ENCODE results near the gene MYCBPAP. TPM values are rescaled to one million over a fixed set of nuclear protein-coding genes. Genes with fewer than 3 reads are reported as not detected.
A peak's percentile ranks its signal among the peaks of the same experiment; 100 is the strongest.

MYCBPAP gene
- total RNA-seq, 1 experiment from 2014 or later: not detected

DNA sequence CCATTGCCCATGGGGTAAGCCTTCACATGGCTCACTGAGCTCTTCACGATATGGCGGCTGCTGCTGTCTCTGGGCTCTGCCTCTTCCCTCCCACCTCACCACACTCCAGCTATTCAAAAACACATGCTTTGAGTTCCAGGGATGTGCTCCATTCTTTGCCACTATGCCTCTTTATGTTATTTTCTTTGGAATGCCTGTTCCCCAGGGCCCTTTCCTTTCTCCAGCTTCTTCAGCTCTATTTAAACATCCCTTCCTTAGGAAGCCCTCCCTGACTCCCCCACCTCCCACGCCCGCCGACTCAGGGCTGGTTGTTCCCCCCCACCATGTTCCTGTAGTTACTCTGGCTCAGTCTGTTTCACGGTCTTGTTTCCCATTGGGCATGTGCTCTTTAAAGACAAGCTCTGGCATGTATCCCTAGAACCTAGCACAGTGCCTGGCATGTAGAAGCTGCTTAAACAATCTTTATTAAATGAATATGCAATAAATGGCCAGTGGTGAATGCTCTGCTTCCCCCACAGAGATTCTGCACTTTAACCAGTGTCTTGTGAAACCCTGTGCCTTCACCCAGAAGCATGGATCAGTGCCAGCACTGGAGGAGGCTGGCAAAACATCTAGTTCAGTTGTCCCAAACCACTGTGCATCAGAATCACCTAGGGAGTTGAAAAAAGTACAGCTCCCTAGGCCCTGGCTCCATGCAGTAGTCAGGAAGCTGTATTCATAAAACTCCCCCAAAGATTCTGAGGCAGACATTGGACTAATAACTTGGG, 6.9 kb downstream of the MYCBPAP start:
- DNase-seq (ENCODE audit: low spot score): no peak

DNA sequence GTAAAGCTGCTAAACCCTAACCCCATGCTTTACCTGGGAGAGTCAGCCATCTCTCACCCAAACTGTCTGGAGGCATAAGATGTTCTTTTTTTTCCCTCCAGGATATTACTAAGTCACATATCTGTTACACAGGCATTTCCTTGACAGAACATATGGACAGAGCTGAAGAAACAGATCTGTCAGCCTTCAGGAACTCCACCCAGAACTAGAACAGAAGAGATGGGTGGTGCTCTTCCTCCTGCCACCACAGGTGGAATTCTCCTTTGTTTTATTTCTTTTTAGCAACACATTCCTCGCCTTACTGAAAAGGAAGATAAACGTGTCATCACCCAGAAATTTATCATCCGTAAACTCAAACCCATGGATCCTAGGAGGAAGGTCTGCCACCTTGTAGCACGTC, 8.8 kb downstream of the MYCBPAP start:
- DNase-seq (ENCODE audit: low spot score): no peak

DNA sequence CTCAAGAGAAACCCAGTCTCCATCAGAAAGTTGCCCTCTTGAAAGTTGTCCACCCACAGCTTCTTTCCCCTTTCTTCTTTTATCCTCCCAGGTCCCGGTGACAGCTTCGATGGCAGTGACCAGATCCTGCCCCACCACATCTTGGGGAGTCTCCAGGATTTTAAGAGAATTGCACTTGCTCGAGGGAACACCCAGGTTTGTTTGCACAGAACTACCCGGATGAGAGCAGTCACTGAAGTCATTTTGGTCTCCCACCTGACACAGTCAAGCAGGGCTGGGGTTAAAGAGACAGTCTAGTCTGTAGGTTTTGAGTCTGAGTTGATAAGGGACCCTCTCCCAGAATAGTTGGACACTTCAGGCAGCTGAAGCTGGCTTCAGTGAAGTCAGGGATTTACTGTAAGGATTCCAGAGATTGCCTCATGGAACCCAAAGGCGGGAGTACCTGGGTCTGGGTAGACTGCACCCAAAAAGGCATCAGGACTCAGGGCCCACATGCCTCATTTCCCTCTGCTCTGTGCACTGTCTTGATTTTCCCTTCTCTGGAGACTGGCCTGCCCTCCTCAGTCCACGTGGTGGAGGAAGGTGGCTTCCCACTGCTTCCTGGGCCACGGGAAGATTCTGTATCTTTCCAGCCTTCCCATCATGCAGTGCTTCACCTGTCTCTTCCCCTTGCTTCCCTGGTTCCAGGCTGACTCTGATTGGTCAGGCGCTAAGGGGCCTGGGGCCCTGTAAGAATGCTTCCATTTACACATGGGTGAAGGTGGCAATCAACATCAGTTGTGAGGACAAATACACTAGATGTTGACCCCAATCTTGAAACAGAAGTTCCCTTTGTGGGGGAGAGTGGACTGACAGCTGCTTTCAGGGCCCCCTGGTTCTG, 9.5 kb downstream of the MYCBPAP start:
- DNase-seq (ENCODE audit: low spot score): no peak

DNA sequence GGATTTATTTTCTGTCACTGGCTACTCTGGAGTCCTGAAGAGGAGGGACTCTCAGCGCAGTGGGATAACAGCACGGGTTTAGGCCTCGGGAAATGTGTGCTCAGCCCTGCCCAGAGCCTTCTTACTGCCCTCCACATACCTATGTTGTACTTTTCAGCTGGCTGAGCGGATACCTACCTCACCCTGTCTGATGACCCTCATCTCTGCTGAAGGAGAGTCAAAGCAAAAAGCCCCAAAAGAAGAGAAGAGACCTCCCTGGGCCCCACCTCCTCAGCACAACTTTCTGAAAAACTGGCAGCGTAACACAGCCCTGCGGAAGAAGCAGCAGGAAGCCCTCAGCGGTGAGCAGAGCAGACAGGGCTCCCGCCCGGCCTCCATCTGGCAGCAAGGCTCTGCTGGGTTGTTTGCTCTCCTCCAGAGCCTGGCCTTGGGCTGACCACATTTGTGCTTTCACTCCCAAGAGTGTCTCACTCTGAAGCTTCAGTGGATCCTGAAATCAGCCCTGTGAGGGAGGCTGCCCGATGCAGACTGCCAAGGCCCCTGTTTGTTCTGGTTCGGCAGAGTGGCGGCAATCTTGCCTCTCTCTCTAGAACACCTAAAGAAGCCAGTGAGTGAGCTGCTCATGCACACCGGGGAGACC, 10.3 kb downstream of the MYCBPAP start:
- DNase-seq (ENCODE audit: low spot score): no peak

DNA sequence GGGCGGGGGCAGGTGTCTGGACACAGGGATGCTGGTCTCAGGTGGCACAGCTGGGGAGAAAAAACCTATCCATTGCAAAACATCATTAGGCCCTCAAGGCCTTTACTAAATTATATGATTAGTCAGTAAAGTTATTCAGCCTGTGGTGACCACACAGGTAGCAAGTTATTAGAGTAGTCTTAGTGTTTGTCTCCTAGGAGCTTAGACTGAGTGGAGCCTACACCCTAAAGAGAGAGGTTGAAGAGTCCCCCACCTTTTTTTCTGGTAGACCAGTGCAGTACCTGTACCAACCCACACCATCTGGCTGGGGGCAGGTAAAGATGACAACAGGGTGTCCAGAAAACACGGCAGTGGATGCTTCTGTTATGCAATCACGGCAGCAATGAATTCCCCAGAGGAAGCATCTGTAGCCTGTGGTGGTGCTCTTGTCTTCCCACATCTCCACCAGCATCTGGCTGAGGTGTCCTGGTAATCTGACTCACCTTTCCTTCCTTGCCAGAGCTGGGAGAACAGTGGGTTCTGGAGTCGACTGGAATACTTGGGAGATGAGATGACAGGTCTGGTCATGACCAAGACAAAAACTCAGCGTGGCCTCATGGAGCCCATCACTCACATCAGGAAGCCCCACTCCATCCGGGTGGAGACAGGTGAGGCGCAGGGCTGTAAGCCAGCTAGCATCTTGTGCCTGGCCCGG, 11.0 kb downstream of the MYCBPAP start:
- no peak for DNase-seq (ENCODE audit: low spot score)

DNA sequence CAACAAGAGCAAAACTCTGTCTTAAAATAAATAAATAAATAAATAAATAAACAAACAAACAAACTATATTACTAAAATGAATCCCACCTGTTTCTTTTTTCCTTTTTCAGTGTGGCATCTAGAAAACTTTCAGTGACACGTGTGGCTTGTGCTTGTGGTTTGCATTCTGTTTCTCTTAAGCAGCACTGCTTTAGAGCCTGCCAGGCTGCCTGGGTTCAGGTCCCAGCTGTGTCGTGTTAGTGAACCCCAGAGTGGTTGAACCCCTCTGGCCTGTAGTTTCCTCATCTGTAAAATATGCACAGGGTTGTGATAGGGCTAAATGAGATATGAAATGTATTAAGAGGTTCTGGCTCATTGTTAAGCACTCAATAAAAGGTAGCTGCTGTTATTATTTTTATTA, 12.2 kb downstream of the MYCBPAP start:
- no peak for DNase-seq (ENCODE audit: low spot score)

DNA sequence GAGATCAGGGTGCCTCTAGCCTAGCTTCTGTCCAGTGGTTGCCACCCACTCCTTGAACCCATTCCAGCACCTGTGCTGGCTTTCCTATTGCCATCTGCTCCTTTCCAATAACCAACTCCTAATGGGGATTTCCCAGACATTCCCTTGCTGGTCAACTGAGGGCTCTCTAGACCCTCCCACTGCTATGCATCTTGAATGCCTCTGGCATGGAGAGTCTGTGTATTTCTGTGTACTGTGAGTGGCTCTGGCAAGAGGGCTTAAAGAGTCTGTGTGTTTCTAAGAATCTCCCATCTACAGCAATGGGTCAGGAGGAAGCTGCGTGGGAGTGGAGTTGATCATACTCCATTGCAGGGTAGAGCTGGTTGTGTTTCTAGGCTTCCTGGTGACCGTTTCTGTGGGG, 13.3 kb downstream of the MYCBPAP start:
- DNase-seq (ENCODE audit: low spot score): no peak

DNA sequence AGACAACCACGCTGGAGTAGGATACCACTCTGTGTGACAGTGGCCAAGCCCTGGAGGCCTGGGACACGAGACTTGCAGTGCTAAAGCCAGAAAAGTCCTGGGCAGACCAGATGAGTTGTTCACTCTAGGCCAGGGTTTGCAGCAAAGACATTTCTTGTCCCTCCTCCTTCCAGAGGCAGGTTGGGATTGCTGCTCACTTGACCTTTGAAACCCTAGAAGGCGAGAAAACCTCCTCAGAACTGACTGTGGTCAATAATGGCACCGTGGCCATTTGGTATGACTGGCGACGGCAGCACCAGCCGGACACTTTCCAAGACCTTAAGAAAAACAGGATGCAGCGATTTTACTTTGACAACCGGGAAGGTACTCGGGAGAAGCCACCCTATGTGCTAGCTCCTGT, 14.5 kb downstream of the MYCBPAP start:
- no peak for DNase-seq (ENCODE audit: low spot score)

DNA sequence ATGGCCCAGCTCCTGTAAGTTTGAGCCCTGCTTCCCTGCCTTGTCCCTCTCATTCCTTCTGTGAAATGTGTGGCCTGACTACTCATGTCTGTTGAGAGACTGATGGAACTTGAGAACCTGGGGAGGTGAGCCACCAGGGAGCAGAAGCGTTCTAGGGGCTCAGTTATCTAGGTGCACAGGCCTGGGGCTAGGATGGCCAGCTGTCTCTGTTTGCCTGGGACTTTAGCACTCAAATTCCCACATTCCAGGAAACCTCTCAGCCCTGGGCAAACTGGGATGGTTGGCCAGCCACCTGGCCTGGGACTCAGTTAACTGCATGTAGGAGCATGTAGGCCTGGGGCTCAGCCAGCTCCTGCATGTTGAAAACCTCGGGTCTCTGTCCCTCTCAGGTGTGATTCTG, 15.0 kb downstream of the MYCBPAP start:
- DNase-seq (ENCODE audit: low spot score): no peak

DNA sequence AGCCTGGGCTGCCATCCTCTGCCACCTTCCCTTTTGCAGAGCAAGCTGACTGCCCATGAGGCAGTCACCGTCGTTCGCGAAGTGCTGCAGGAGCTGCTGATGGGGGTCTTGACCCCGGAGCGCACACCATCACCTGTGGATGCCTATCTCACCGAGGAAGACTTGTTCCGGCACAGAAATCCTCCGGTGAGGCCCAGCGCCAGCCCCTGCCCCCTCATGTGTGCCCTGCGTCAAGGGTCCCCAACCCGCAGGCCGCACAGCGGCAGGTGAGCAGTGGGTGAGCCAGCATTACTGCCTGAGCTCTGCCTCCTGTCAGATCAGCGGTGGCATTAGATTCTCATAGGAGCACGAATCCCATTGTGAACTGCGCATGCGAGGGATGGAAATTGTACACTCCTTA, 16.6 kb downstream of the MYCBPAP start:
- no peak for DNase-seq (ENCODE audit: low spot score)

DNA sequence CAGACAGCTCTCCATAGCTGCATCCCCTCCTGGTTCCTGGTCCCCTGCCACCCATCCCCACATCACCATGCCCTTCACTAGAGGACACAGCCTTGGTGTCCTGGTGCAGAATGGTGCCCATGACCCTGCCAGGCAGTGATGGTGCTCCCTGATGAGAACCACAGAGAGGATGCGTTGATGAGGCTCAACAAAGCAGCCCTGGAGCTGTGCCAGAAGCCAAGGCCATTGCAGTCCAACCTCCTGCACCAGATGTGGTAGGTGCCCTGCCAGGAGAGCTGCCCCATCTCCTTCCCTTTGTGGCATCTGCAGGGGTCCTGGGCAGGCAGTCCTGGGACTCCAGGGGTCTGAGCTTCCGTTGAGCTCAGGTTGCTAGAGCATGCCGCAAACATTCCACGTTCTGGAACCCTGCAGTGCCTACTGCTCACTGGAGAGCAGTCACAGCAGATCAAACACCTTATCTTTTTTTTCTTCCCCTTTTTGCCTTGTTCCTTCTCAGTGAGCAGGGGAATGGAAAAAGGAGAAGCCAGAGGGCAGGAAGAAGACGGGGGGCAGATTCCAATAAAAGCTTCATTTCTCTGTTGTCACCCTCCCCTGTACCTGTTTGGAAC, 19.0 kb downstream of the MYCBPAP start:
- no peak for DNase-seq (ENCODE audit: low spot score)

DNA sequence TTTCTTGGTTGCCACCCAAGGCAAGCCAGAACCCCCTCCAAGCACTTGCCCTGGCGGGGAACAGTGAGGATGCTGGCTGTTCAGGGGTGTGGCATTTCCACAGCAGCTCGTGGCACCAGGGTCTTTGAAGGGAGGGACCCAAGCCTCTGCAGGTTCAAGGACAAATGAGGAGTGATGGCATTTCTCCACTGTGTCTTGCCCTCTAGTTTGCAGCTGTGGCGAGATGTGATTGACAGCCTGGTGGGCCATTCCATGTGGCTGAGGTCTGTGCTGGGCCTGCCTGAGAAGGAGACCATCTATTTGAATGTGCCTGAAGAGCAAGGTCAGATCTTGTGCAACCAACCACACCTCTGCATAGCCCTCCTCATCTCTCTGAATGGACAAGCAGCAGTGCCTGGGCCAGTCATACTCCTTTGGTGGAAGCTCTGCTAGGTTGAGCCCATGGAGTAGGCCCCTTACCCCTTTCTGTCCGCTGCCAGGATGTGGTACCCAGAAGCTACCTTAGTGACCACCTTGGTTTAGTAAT, 19.8 kb downstream of the MYCBPAP start:
- DNase-seq (ENCODE audit: low spot score): no peak

DNA sequence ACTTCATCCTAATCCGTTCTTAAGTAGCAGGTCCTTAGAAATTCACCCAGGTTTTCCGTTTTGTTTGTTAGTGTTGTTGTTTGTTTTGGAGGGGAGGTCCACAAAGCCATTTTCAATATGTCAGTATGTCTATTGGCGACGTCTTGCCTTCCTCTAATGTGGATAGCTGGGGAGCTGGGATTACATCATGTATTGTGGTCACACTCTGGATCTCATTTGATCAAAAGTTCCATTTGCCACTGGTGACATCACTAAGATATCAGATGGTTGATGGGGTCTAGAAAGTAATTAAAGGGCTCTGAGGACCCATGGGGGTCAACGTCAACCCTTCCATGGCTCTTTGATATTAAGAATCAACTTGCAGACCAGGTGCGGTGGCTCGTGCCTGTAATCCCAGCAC, 21.6 kb downstream of the MYCBPAP start:
- DNase-seq (ENCODE audit: low spot score): no peak

DNA sequence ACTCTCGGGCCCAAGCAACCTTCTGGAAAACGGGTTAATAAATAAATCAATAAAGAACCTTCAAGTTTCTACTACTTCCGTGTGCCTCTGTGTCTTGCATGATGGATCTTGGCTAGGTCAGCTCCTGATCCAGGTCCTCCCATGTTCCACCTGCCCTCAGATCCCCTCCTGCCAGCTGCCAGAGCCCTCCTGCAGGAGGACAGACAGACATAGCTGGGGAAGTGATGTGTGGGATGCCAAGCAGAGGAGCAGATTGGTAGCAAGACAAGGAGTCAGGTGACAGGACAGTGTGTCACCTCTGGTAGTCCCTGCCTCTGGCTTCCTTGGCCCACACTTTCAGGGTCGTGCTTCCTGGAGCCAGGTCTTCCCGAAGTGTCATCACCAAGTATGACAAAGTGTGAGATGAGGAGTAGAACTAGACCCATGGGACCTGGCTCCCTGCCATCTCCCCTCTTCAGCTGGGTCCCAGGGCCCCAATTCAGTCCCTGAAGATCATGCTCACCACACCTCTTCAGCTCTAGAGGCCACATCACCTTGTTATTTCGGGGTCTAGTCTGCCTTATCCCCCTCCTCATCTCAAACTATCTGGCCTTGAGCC, 23.3 kb downstream of the MYCBPAP start:
- DNase-seq (ENCODE audit: low spot score): no peak

DNA sequence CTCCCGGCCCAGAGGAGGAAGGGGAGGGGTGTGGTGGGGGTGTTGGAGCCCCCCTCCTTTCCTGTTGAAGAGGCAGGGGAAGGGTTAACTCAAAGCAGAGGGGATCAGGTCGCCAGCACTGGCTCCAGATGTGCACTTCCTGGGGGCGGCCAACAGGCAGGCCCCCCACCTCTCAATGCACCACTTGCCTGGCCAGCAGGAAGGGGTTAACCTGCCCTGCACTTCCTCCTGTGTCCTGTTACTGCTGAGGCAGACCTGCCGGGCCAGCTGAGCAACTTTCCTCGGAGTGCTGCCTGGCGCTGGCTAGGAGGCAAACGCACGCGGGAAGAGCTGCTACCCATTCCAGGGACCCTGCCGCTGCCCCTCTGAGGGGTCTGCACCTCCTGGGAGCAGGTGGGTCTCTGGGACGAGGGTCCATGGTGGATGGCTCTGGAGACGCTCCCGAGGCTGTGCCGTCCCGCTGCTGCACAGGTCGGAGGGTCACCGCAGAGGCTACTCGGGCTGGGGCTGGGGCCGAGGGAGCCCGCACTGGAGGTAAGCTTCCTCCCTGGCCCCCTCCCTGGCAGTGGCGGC, 24.3 kb downstream of the MYCBPAP start, which contains the start of gene EPN3:
TSS of gene EPN3 (plus strand) at position 284 of the 573 bp plus-strand sequence. CDS start 3,822 bp downstream, outside the sequence.
- DNase-seq (ENCODE audit: low spot score): peak; percentile 83

DNA sequence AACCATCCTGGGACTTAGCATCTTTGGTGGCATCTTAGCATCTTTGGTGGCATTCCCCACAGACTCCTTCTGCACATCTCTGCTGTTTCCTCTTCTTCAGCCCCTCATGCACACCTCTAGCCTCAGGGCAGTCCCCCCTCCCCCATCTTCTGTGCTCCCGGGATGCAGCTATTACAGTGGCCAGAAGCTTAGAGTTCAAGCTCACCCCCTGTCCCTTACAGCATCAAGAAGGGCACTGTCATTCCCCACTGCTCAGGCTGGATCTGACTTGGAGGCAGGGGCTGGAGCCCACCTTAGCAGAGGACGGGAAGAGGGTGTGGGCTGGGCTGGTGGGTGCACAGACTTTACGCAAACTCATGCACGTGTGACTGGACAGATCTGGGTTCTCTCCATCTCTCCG, 24.9 kb downstream of the MYCBPAP start:
- DNase-seq (ENCODE audit: low spot score): peak; percentile 26

DNA sequence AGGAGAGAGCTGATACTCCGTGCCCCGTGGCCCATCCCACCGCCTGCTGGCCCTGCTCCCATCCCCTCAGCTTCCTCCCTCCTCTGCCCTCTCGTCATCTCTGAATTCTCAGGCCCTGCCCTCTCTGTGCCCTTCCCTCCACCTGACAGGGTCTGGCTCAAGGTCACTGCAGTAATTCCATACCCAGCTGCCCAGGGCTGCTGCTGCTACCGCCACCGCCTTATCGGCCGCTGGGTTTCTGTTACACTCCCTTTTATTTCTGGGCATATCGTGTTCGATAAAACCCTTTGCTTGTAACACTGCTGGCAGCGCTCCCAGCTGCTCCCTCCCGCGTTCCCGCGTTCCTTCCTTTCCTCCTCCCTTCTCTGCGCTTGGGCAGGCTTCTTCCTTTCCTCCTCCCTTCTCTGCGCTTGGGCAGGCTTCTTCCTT, 25.5 kb downstream of the MYCBPAP start:
- peak; percentile 68 for DNase-seq (ENCODE audit: low spot score)

DNA sequence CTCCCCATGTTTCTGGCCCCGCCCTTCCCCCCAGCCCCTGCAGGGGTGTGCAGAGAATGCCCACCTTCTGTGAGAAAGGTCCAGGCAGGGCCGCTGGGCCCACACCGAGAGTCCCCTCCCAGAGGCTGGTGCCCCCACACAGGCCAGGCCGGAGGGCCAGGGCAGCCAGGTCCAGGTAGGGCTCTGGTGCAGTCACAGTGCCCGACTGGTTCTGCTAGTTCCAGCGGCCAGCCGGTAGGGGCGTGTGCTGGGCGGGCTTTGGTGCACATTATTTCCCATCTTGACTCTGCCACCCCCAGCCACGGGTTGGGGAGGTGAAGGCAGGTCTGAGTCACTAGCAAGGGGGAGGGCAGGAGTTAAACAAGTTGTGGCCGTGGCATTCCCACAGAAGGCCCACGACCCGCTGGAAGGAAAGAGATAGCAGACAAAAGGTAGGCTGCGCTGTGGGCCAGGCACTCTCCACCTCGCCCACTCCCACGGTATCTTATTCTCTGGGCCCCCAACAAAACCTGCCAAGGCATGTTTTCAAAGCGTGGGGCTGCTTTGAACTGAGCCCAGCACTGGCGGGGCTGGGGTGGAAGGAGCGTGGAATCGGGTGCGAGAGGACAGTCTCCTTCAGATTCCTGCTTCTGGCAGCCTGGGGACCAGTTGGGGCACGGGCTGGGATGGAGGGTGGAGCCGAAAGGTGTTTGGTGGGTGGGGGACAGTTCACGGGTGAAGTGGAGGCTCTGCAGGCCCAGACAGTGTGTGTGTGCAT, 26.2 kb downstream of the MYCBPAP start:
- peak; percentile 86 for DNase-seq (ENCODE audit: low spot score)

DNA sequence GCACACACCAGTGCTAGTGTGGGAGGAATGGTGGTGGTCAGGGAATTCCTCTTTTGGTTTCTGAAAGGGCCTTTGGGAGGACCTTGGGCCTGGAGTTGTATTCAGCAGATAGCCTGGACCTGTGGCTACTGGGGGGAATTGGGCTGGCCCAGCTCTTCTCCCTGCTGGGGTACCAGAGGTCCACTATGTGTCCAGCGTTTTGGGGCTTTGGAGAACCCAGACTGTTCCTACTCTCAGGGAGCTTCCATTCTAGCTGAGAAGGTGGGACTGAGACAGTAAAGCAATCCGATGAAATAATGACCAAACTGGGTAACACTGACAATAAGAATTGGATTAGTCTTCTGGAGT, 26.7 kb downstream of the MYCBPAP start:
- no peak for DNase-seq (ENCODE audit: low spot score)

DNA sequence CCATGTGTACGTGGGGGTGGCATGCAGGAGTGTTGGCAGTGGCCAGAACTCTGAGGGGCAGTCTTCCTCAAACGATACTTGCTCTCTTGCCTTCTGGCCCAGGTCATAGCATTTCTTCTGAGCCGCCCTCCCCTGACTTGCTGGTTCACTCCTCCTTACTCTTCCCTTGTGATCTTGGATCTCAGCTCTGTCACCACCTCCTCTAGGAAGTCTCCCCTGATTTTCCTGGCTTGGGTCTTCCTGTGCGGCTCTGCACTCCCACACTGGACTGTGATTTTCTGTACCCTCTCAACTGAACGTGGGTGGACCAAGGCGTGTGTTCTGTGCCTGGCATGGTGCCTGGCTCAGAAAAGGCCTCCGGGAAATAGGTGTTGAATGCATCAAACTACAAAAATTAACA, 27.2 kb downstream of the MYCBPAP start:
- DNase-seq (ENCODE audit: low spot score): no peak

Data from HT-29 (cell line).